Hypothalamus (tissue), 51 donors: Measurements from ENCODE around the gene CSF3R.
"Not testable (repeated sequence)": the region's sequence is repeated elsewhere in the genome, so short reads cannot be mapped to it uniquely, and the experiment has no call there.

Source experiments
- DNase-seq, 51 donors: peaks; one replicate each; lab custom pipeline; 2025; lab: John Stamatoyannopoulos, UW

CSF3R gene

GRCh38 chr1:36486093-36486438 lies 3.4 kb upstream of the CSF3R start:
- DNase-seq: no peak

GRCh38 chr1:36484099-36484498 lies 1.4 kb upstream of the CSF3R start:
- DNase-seq: no peak

- DNase-seq: no peak
Measured at GRCh38 chr1:36481771-36482723, 666 bp downstream of the CSF3R start.

- DNase-seq: no peak
Measured at GRCh38 chr1:36481091-36481490, 1.6 kb downstream of the CSF3R start.

- DNase-seq: no peak
Measured at GRCh38 chr1:36480161-36480560, 2.6 kb downstream of the CSF3R start.

GRCh38 chr1:36479505-36480051 lies 3.1 kb downstream of the CSF3R start:
- DNase-seq: no peak

- not testable (repeated sequence) for DNase-seq
Measured at GRCh38 chr1:36477615-36478014, 5.1 kb downstream of the CSF3R start.

- DNase-seq: no peak
Measured at GRCh38 chr1:36476945-36477344, 5.8 kb downstream of the CSF3R start.

- DNase-seq: no peak
Measured at GRCh38 chr1:36475910-36476604, 6.7 kb downstream of the CSF3R start.

- DNase-seq: no peak
Measured at GRCh38 chr1:36475341-36475740, 7.4 kb downstream of the CSF3R start.

GRCh38 chr1:36472656-36473055 lies 10.1 kb downstream of the CSF3R start:
- no peak for DNase-seq

GRCh38 chr1:36471830-36472641 lies 10.7 kb downstream of the CSF3R start:
- no peak for DNase-seq

GRCh38 chr1:36469163-36469562 lies 13.6 kb downstream of the CSF3R start:
- DNase-seq: no peak

GRCh38 chr1:36467700-36468455 lies 14.8 kb downstream of the CSF3R start:
- no peak for DNase-seq

- no peak for DNase-seq
Measured at GRCh38 chr1:36467027-36467410, 15.7 kb downstream of the CSF3R start.

- DNase-seq: no peak
Measured at GRCh38 chr1:36466370-36467026, 16.2 kb downstream of the CSF3R start.

- no peak for DNase-seq
Measured at GRCh38 chr1:36465731-36466369, 16.9 kb downstream of the CSF3R start.

GRCh38 chr1:36464605-36465393 lies 17.9 kb downstream of the CSF3R start:
- peak in 1 of 51 donors; percentile 39 for DNase-seq
